ENCODE measurements around the gene ELANE.
"Not testable (repeated sequence)": the region's sequence is repeated elsewhere in the genome, so short reads cannot be mapped to it uniquely, and the experiment has no call there.

The ELANE gene

DNA sequence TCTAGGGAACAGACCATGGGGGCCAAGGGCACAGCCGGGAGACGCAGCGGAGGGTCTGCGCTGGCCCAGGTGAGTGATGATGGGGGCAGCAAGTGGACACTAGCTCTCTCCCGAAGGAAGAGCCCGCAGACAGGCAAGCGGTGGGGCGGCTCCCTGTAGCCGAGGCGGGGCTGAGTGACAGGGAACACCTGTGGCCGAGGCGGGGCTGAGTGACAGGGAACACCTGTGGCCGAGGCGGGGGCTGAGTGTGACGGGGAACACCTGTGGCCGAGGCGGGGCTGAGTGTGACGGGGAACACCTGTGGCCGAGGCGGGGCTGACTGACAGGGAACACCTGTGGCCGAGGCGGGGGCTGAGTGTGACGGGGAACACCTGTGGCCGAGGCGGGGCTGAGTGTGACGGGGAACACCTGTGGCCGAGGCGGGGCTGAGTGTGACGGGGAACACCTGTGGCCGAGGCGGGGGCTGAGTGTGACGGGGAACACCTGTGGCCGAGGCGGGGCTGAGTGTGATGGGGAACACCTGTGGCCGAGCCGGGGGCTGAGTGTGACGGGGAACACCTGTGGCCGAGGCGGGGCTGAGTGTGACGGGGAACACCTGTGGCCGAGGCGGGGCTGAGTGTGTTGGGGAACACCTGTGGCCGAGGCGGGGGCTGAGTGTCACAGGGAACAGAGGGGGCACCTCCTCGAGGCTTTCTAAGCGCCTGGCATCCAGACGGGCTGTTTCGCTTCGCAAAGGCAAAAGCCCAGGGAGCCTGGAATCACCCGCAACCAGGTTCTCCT lies 39.5 kb downstream of the ELANE start:
- in situ Hi-C loops (cut with MboI; ENCODE audit: low sequenced_read_pairs): not testable (repeated sequence)

DNA sequence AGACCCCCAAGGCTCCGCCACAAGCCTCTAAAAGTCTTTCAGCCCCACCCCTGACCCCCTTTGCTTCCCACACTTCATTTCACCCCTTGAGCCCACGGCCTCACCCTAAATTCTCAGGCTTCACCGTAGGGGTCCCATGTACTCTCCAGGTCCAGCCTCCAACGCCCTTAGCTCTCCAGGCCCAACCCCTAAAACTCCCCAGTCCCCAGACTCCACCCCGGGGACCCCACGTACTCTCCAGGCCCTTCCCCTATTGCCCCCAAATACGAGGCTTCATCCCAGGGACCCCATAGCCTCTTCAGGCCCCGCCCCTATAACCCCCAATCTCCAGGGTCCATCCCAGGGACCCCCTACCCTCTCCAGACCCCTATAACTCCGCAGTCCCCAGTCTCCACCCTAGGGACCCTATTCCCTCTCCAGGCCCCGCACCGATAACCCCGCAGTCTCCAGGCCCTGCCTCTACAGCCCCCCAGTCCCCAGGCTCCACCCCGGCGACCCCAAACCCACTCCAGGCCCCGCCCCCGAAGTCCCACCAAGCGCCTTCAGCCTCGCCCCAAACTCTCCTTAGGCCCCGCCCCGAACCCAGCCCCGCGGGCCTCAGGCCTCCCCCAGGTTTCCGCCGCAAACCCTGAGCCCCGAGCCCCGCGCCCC lies 40.3 kb downstream of the ELANE start:
- in situ Hi-C loops (cut with MboI; ENCODE audit: low sequenced_read_pairs): no loop called here

DNA sequence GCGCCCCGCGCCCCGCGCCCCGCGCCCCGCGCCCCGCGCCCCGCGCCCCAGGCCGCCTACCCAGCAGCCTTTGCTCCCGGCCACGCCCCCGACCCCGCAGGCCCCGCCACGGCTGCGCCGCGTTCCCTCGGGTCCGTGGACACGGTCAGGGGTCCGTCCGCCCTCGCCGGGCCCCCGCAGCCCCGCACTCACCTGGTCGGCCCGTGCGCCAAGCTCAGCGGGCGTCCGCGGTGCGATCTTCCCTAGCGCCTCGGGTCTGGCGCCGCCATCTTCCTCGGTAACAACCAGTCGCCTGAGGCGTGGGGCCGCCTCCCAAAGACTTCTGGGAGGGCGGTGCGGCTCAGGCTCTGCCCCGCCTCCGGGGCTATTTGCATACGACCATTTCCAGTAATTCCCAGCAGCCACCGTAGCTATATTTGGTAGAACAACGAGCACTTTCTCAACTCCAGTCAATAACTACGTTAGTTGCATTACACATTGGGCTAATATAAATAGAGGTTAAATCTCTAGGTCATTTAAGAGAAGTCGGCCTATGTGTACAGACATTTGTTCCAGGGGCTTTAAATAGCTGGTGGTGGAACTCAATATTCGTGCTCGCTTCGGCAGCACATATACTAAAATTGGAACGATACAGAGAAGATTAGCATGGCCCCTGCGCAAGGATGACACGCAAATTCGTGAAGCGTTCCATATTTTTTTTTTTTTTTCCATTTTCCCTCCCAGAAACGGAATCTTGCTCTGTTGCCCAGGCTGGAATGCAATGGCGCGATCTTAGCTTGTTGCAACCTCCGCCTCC lies 41.0 kb downstream of the ELANE start, which contains the start of the genes MED16 and RNU6-9:
MED16 (minus strand) TSS at position 294 of the 796 bp plus-strand sequence. CDS start 2,056 bp downstream, outside the sequence.
RNU6-9 (plus strand) TSS at position 591 of the 796 bp plus-strand sequence.
- in situ Hi-C loops (cut with MboI; ENCODE audit: low sequenced_read_pairs): no loop called here

DNA sequence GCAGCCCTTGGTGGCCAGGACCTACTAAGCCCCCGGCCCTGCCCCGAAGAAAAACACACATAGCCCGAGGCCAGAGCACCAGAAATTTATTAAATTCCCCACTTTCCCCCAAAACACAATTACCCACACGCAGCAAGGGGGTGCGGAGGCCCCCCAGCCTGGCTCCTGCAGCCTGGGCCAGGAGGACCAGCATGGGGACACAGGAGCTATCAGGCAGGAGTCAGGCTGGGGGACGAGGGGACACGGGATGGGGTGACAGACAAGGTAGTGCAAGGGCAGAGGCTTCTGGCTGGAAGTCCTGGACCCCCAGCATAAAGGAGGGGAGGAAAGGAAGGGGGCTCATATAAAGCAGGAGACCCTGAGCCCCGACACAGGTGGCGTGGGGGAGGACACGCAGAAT lies 44.3 kb downstream of the ELANE start:
- in situ Hi-C loops (cut with MboI; ENCODE audit: low sequenced_read_pairs): no loop called here

DNA sequence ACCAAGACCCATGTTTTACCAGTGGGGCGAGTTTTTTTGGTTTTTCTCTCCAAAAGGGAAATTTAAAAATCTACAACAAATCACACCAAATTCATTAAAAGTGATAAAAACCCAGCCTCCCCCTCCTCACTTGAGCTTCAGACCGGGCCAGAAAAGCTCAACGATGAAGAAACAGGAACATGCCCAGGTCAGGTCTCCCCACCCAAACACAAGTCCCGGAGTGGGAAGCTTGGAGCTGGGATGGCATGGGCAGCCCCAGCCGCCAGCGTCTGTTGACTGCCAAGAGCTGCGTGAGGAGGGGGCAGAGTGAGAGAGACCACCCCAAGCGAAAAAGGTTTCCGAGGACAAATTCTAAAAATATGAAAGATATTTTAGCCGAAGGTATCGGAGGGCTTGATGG lies 44.9 kb downstream of the ELANE start:
- in situ Hi-C loops (cut with MboI; ENCODE audit: low sequenced_read_pairs): no loop called here

DNA sequence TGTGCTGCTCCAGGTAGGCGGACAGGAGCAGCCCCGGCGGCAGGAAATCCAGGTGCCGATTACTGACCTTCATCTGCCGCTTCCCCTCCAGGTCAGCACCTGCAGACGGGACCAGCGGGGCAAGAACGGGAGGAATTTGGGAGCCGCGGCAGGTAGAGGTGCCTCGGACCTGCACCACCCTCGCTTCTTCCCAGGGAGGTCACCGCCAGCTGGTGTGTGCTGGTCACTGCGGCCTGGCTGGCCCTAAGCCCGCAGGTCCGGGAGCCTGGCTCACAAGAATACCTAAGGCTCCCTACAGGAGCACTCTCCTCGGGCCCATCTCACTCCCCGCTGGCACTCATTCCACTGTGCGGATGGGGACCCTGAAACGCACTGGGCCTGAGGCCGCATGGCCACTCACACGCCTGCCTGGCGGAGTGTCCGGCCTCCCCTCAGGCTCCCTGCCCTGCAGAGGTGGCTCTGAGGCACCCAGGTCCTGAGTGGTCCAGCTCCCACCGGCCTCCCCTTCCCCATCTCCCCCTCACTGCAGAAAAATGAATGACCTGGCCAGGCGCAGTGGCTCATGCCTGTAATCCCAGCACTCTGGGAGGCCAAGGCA lies 45.4 kb downstream of the ELANE start:
- in situ Hi-C loops (cut with MboI; ENCODE audit: low sequenced_read_pairs): no loop called here

DNA sequence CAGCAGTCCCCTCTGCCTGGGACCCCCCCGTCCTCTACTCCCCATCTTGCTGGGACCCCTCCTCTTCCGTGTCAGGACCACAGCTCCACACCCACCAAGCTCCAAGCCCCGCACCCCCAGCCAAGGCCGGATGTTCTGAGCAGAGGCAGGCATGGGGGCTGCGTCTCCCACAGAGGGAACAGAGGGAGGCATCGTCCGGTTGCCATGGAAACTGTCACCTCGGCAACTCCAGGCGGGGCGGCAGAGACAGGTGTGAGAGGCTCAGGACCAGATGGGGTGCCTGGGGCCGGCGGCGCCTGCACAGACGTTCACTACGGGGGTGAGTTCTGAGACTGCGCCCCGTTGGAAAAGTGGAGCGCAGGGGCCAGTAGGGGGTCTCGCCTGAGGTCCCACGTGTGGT lies 46.6 kb downstream of the ELANE start:
- in situ Hi-C loops (cut with MboI; ENCODE audit: low sequenced_read_pairs): no loop called here

DNA sequence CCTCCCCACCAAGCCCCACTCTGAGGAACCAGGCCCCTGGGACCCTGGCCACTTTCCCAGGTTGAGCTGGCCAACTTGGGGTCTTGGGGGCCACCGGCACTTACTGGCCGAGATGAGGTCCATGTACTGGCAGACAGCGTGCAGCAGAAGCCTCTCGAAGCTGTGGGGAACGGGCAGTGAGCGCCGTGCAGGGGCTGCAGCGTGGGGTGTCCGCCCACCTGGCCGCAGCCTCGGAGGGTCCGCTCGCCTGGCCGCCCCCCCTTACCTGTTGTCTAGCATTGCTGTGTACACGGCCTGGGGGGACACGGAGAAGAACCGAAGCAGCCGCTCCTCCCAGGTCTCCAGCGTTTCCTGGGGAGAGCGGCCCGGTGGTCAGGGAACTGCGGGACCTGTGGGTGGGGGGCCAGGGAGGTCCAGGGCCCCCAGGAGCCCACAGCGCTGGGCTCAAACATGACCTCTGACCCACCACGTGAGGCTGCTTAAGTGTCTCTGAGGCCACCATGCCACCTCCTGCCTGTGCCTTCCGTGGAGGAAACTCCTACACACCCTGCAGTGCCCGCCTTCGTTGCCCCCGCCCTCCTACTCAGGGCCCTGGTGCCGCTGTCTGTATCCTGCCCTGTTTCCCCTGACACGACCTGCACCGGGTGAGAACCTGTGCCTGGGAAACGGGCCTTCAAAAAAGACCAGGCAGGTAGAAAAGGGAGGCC lies 47.4 kb downstream of the ELANE start:
- in situ Hi-C loops (cut with MboI; ENCODE audit: low sequenced_read_pairs): no loop called here

DNA sequence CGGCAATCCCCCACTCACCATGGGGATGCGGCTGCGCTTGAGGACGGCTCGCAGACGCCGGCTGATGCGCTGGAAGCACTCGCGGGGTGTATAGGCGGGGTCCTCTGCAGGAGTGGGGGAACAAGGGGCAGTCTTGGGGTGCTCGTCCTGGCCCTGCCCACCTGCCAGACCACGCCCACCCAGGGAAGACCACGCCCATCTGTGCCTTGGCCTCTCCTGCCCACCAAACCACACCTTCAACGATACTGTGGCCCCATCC lies 47.9 kb downstream of the ELANE start:
- in situ Hi-C loops (cut with MboI; ENCODE audit: low sequenced_read_pairs): no loop called here

DNA sequence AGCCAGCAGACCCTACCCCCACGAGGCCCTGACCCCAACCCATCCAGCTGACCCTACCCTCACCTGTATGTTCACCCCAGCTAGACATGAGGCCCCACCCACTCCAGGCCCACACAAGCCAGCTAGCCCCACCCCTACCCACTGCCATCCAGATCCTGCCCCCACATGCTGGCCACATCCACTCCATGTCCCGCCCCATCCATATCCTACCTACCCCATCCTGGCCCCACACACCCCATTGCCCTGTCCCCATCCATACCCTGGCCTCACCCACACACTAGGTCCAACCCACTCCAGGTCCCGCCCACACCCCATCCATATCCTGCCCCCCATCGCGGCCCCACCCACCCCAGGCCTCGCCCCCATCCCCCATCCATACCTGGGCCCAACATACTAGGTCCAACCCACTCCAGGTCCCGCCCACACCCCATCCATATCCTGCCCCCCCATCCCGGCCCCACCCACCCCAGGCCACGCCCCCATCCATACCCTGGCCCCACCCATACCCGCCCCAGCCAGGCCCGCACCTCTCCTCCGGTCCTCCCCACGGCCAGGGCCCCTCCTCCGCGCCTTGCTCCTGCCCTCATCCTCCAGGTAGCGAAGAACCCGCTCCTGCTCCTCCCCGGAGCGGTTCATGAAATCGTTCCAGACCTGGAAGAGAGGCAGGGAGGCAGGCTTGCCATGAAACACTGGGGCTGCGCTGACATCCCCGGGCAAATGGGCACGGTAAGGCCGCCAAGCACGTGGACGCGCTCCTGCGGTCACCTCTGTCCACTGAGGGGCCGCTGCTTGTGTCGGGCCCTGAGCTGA lies 48.4 kb downstream of the ELANE start:
- in situ Hi-C loops (cut with MboI; ENCODE audit: low sequenced_read_pairs): no loop called here

DNA sequence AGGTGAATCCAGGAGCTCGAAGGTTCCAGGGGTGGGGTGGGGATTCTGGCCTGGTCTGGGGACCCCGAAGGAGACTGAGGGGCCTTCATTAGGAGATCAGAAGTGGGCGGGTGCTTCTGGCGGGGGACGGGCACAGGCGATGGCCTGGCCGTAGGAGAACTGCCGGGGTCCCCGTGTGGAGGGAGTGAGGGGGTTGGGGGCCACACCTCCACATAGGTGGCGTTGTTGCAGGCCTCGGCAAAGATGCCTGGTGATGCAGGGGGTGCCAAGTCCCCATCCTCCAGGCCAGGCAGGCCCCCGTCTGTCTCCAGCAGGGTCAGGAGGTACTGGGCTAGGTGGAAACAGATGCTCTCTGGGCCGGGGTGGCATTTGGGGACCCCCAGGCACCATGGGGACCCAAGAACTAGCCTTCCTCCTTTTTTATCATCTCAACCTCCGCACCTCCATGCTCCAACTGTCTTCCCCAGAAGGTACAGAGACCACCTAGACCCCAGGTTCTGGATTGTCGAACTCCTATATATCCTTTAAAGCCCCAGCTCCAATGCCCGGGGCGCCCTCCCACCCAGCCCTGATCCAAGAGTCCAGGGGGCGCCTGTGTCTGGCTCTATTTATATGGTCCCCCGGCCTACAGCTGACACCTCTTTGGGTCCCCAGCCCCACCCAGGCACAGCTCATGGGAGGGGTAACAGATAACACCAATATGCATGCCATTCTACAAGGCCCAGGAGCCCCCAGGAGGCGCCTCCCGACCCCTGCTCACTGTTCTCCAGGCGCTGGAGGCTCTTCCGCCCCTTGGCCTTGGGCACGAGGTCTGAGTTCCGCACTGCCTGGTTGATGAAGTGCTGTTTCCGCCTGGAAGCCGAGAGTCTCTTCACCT lies 49.4 kb downstream of the ELANE start:
- in situ Hi-C loops (cut with MboI; ENCODE audit: low sequenced_read_pairs): no loop called here

DNA sequence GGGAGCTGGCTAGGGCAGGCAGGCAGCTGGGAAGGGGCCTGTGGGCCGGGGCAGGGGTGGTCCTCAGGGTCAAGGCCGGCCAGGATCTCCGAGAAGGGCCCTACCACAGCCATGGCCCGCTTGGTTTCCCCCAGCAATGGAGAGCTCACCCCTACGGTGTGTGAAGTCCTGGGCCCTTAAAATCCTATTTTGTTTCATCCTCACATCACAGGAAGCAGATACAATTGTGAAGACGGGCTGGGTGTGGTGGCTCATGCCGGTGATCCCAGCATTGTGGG lies 49.9 kb downstream of the ELANE start:
- in situ Hi-C loops (cut with MboI; ENCODE audit: low sequenced_read_pairs): no loop called here

DNA sequence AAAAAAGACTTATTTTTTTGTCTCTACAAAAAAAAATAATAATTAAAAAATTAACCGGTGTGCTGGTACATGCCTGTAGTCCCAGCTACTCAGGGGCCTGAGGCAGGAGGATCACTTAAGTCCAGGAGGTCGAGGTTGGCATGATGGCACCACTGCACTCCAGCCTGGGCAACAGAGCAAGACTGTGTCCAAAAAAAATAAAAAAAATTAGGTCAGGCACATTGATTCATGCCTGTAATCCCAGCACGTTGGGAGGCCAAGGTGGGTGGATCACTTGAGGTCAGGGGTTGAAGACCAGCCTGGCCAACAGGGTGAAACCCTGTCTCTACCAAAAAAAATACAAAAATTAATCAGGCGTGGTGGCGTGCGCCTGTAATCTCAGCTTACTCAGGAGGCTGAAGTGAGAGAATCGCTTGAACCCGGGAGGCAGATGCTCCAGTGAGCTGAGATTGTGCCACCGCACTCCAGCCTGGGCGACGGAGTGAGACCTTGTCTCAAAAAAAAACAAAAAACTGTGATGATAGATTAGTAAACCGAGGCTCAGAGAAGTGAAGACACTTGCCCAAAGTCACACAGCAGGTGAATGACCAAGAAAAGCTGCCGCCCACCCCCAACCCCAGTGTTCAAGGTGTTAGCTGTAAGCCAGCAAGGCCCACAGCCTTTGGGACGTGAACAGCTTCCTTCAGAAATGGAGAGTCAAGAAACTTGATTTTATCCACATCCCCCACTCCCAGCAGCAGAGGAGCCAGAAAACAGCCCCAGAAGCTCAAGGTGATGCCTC lies 50.5 kb downstream of the ELANE start:
- in situ Hi-C loops (cut with MboI; ENCODE audit: low sequenced_read_pairs): no loop called here

DNA sequence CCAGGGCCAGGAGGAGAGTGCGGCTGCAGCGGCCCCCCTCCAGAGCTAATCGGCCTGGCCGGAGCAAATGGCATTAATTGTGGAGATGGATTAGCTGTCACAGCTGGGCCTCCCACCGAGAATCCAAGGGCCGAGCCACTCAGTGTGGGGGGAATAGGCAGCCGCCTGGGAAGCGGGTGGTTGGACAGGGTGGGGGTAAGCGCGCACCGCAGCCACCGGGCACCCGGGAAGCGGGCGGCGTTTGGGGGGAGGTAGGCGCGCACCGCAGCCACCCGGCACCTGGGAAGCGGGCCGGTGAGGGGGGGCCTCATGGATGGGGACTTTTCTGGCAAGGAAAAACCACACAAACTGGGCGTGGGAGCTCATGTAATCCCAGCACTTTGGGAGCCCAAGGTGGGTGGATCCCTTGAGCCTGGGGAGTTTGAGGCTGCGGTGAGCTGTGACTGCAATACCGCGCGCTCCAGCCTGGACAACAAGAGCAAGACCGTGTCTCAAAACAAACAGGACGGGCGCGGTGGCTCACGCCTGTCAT lies 51.2 kb downstream of the ELANE start:
- in situ Hi-C loops (cut with MboI; ENCODE audit: low sequenced_read_pairs): no loop called here

DNA sequence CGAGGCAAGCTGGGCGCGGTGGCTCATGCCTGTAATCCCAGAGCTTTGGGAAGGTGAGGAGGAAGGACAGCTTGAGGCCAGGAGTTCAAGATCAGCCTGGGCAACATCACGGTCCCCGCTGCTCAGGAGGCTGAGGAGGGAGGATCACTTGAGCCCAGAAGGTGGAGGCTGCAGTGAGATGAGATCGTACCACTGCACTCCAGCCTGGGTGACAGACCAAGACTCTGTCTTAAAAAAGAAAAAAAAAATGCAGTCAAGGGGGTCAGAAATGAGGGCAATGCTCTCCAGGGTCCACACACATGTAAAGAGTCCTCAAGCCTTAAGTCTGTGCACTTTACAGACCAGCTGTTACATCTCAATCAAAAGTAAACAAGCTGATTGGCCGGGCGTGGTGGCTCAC lies 52.4 kb downstream of the ELANE start:
- in situ Hi-C loops (cut with MboI; ENCODE audit: low sequenced_read_pairs): no loop called here
